Measurements from ENCODE around the gene DPP6. TPM values are rescaled to one million over a fixed set of nuclear protein-coding genes. Genes with fewer than 3 reads are reported as not detected.

The DPP6 gene
- total RNA-seq, 3 donors from 2014 or later (not counting 1 experiment from before 2014, with no cell fraction given): not detected

DNA sequence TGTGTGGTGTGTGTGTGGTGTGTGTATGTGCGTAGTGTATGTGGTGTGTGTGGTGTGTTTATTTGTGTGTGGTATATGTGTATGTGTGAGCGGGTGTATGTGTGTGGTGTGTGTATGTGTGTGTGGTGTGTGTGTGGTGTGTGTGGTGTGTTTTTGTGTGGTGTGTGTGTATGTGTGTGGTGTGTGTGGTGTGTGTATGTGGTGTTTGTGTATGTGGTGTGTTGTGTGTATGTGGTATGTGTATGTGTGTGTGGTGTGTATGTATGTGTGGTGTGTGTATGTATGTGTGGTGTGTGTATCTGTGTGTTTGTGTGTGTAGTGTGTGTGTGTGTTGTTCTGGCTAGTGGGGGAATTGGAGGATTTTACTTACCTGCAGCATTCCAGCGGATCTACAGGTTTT, 523.3 kb downstream of the DPP6 start:
- DNase-seq (no peak), ATAC-seq (peak in 1 of 3 donors; percentile 33)
- Histone ChIP-seq H3K27me3 (ENCODE audit: control insufficient read depth, insufficient read depth, low read length) (no peaks in the 10 kb centered on the region), H3K27ac (ENCODE audit: low read length) (no peak overlapping the region), H3K4me3 (ENCODE audit: low read length) (no peak overlapping the region), H3K36me3 (ENCODE audit: control insufficient read depth, insufficient read depth, low read length) (no peaks in the 10 kb centered on the region), H3K9me3 (ENCODE audit: control insufficient read depth, insufficient read depth, low read length) (no peaks in the 10 kb centered on the region), H3K4me1 (ENCODE audit: control insufficient read depth, insufficient read depth, low read length) (no peaks in the 10 kb centered on the region)
- intact Hi-C loops (cut with micrococcal nuclease): no loop called here
- Mint-ChIP-seq H3K4me1 (no peaks in the 10 kb centered on the region), H3K27me3 (ENCODE audit: low read depth in 2 of 2) (no peaks in the 10 kb centered on the region), H3K4me3 (no peak overlapping the region), H3K9me3 (peaks cover 9 to 18% of the 10 kb centered on the region in 2 donors), H3K36me3 (no peaks in the 10 kb centered on the region), H3K27ac (no peak overlapping the region)
- whole genome bisulfite sequencing (ENCODE audit: insufficient coverage): 80% methylated on average over 3 of the region's 3 CpGs
- TF ChIP-seq, protein P1, sequence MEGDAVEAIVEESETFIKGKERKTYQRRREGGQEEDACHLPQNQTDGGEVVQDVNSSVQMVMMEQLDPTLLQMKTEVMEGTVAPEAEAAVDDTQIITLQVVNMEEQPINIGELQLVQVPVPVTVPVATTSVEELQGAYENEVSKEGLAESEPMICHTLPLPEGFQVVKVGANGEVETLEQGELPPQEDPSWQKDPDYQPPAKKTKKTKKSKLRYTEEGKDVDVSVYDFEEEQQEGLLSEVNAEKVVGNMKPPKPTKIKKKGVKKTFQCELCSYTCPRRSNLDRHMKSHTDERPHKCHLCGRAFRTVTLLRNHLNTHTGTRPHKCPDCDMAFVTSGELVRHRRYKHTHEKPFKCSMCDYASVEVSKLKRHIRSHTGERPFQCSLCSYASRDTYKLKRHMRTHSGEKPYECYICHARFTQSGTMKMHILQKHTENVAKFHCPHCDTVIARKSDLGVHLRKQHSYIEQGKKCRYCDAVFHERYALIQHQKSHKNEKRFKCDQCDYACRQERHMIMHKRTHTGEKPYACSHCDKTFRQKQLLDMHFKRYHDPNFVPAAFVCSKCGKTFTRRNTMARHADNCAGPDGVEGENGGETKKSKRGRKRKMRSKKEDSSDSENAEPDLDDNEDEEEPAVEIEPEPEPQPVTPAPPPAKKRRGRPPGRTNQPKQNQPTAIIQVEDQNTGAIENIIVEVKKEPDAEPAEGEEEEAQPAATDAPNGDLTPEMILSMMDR (IDR thresholded peaks at IDR 0.05): no peak

DNA sequence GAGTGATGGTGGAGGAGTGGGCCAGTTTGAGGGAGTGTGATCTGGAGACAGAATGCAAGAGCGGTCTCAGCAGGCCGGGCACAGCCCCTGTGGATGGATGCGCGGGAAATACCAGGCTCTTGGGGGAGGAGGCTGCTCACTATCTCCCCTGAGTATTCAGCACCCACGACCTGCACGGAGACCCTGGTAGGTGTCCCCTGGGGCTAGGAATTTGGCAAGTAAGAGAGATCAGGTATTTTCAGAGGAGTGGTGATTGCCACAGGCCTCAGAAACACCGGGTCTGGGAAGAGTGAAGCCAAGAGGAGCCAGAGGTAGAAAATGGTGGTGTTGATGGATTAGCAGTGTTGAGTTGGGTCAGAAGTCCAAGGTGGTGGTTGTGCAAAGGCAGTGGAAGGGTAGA, 524.4 kb downstream of the DPP6 start:
- H3K4me1 Mint-ChIP-seq: no peaks in the 10 kb centered on the region
- H3K9me3 Mint-ChIP-seq: peaks cover 11 to 23% of the 10 kb centered on the region in 2 donors
- no peak for ATAC-seq
- no peak for DNase-seq
- H3K4me3 Mint-ChIP-seq: no peak overlapping the region
- Histone ChIP-seq H3K27me3 (ENCODE audit: control insufficient read depth, insufficient read depth, low read length) (no peaks in the 10 kb centered on the region), H3K9me3 (ENCODE audit: control insufficient read depth, insufficient read depth, low read length) (peaks cover 2% of the 10 kb centered on the region), H3K4me3 (ENCODE audit: low read length) (no peak overlapping the region), H3K4me1 (ENCODE audit: control insufficient read depth, insufficient read depth, low read length) (no peaks in the 10 kb centered on the region), H3K36me3 (ENCODE audit: control insufficient read depth, insufficient read depth, low read length) (no peaks in the 10 kb centered on the region), H3K27ac (ENCODE audit: low read length) (no peak overlapping the region)
- H3K27ac Mint-ChIP-seq: no peak overlapping the region
- 96% methylated on average over 7 of the region's 7 CpGs for WGBS (ENCODE audit: insufficient coverage)
- no peaks in the 10 kb centered on the region for H3K27me3 Mint-ChIP-seq (ENCODE audit: low read depth in 2 of 2)
- intact Hi-C loops (cut with micrococcal nuclease): no loop called here
- no peaks in the 10 kb centered on the region for H3K36me3 Mint-ChIP-seq
- TF ChIP-seq, protein P1 (IDR thresholded peaks at IDR 0.05): no peak

DNA sequence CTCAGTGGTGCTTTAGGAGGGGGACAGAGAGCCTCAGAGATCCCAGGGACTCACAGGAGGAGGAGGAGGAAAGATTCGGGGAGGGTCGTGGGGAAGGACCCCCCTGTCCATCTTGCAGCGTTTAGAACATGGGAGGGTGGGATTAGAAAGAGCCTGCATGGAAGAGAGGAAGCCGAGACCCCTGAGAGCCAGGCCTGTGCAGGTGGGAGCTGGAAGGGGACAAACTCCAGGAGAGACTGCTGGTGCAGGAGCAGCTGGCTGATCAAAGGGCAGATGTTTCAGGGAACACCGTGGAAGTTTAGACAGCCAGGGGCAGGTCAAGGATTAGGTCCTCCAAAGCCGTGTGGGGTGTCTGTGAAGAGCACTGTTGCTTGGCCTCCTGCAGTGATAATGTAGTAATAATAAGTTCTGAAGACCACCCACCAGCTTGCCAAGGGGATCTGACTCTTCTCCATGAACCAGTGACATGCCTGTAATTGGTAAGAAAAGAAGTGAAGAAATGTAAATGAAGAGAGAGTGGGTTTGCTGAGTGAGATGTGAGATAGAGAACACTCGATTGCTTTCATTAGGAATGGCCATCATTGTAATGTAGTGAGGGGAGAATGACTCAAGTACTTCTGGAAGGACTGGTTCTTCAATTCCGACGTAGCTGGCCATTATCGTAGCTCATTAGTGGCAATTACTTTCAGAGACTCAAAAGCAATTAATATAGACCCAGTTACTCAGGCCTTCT, 525.1 kb downstream of the DPP6 start:
- intact Hi-C loops (cut with micrococcal nuclease): no loop called here
- no peak for ATAC-seq
- 89% methylated on average over 10 of the region's 10 CpGs for WGBS (ENCODE audit: insufficient coverage)

More for the DNA sequence above, 525.1 kb downstream of the DPP6 start:
- DNase-seq: no peak
- H3K4me3 Mint-ChIP-seq: no peak overlapping the region
- H3K27ac Mint-ChIP-seq: no peak overlapping the region
- Histone ChIP-seq H3K27ac (ENCODE audit: low read length) (no peak overlapping the region), H3K36me3 (ENCODE audit: control insufficient read depth, insufficient read depth, low read length) (no peaks in the 10 kb centered on the region), H3K27me3 (ENCODE audit: control insufficient read depth, insufficient read depth, low read length) (no peaks in the 10 kb centered on the region), H3K4me1 (ENCODE audit: control insufficient read depth, insufficient read depth, low read length) (no peaks in the 10 kb centered on the region), H3K9me3 (ENCODE audit: control insufficient read depth, insufficient read depth, low read length) (peaks cover 3% of the 10 kb centered on the region), H3K4me3 (ENCODE audit: low read length) (no peak overlapping the region)
- TF ChIP-seq, protein P1 (IDR thresholded peaks at IDR 0.05): no peak
- H3K4me1 Mint-ChIP-seq: no peaks in the 10 kb centered on the region
- H3K9me3 Mint-ChIP-seq: peaks cover 12 to 23% of the 10 kb centered on the region in 2 donors
- H3K27me3 Mint-ChIP-seq (ENCODE audit: low read depth in 2 of 2): no peaks in the 10 kb centered on the region
- H3K36me3 Mint-ChIP-seq: no peaks in the 10 kb centered on the region

Measured in natural killer cell (primary cell).